ENCODE data around the gene SMARCA4.
"Not testable (repeated sequence)": the region's sequence is repeated elsewhere in the genome, so short reads cannot be mapped to it uniquely, and the experiment has no call there.

Gene SMARCA4

DNA sequence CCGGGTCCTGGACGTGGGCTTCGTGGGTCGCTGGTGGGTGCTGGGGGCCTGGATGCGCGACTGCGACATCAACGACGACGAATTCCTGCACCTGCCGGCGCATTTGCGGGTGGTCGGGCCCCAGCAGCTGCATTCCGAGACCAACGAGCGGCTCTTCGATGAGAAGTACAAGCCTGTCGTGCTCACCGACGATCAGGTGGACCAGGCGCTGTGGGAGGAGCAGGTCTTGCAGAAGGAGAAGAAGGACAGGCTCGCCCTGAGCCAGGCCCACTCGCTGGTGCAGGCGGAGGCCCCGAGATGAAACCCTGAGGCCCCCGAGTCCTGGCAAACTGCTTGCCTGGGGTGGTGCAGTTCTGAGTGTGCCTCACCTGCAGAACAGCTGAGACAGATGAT is 31.4 kb upstream of the SMARCA4 start:
- DNase-seq, result no peak

DNA sequence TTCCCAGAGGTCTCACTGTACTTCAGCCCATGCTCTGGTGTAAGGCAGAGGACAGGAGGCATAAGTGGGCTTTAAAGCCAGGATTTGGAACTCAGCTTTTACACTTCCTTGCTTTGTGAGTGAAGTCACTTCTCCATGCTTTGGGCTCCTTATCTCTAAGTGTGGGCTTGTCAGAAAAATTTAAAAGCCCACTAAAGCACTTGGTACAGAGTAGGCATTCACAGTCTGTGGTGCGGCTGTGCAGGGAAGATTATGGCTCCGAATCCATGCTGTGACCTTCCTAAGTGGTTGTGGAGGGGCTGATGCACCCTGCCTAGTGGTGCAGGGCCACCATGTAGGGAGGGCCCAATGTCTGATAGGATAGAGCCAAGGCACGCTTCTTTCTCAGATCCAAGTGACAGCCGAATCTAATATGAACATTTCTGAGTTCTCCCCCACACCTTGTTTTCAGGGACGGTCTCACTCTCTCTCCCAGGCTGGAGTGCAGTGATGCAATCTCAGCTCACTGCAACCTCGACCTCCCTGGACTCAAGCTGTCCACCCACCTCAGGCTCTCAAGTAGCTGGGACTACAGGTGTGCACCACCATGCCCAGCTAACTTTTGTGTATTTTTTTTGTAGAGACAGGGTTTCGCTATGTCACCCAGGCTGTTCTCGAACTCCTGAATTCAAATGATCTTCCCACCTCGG is 25.3 kb upstream of the SMARCA4 start:
- DNase-seq, result no peak

- no peak for DNase-seq
Measured at GRCh38 chr19:10936661-10937084, 24.2 kb upstream of the SMARCA4 start.

- DNase-seq, result not testable (repeated sequence)
Measured at GRCh38 chr19:10941649-10942048, 19.2 kb upstream of the SMARCA4 start.

GRCh38 chr19:10943412-10943811 is 17.4 kb upstream of the SMARCA4 start:
- not testable (repeated sequence) for DNase-seq

DNA sequence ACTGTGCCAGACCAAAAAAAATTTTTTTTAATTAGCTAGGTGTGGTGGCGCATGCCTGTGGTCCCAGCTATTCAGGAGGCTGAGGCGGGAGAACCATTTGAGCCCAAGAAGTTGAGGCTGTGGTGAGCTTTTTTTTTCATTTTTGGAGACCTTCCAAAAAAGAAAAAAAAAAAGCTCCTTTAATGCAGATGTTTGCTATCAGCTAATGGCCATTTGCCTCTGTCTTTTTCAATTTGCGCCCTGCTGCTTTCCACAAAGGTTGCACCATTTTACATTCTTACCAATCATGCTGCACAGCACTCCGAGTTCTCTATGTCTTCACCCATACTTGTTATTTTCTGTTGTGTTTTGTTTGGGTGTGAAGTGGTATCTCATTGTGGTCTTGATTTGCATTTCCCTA is 15.6 kb upstream of the SMARCA4 start:
- no peak for DNase-seq

- no peak for DNase-seq
Measured at GRCh38 chr19:10946958-10947657, 13.7 kb upstream of the SMARCA4 start.

DNA sequence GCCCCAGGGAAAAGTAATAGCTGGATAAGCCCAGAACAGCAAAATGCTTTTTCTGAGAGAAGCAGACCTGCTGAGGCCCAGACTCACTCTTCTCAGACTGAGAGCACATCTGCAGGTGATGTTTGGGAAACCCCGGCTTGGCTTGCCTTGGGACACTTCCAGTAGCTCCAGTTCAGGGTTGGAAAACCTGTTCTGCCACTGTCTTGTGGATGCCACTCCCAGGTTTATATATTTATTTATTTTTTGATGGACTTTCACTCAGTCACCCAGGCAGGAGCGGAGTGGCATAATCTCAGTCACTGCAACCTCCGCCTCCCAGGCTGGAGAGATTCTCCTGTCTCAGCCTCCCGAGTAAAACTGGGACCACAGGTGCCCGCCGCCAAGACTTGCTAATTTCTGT is 8.0 kb upstream of the SMARCA4 start:
- DNase-seq, result no peak

GRCh38 chr19:10959277-10959968 is 1.4 kb upstream of the SMARCA4 start:
- not testable (repeated sequence) for DNase-seq

DNA sequence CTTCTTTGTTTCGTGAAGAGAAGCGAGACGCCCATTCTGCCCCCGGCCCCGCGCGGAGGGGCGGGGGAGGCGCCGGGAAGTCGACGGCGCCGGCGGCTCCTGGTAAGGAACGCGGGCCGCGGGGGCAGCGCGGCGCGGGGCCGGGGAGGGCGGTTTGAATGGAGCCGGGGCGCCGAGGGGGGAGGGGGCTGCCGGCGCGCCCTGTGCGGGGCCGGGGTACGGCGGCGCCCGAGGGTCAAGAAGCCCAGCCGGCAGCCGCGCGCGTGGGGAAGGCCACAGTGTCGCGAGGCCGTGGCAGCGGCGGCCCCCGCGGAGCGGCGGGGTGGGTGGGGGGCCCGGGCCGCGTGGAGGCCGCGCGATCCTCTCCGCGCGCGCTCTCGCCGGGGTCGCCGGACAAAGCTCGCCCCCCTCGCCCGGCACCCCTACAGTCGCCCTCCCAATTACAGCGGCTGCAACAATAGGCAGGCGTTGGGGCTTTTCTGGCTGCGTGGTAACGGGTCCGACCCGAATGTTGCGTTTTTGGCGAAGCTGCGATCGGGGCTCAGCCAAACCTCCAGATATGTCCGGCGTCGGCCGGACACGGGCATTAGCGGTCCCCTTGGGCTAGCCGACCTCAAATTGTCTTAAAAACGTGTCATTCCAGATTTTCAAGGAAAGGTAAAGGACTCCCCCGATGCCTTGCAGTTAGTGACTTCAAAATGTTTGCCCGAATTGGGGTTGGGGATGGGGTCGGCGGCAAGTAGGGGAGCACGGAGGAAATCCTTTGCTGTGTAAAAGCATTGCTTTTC is 437 bp downstream of the SMARCA4 start:
- no peak for DNase-seq

- DNase-seq, result no peak
Measured at GRCh38 chr19:10962863-10963262, 2.0 kb downstream of the SMARCA4 start.

DNA sequence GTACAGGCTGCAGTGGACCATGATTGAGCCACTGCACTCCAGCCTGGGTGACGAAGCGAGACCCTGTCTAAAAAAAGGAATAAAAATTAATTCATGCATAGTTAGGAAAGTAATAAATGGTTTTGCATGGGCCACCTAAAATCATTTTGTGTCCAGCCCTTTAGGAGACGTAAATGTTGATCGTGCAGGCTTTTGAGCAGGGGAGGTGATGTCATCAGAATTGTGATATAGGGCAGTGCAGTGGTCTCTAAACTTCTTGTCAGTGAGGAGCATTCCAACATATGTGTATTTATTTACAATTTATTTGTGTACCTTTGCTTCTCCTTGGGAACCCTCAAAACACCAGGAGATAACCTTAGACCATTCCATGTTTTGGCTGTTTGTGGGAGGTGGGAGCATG is 3.0 kb downstream of the SMARCA4 start:
- DNase-seq, result no peak

- no peak for DNase-seq
Measured at GRCh38 chr19:10964903-10965302, 4.1 kb downstream of the SMARCA4 start.

- no peak for DNase-seq
Measured at GRCh38 chr19:10965398-10965797, 4.6 kb downstream of the SMARCA4 start.

GRCh38 chr19:10966809-10967208 is 6.0 kb downstream of the SMARCA4 start:
- DNase-seq, result no peak

DNA sequence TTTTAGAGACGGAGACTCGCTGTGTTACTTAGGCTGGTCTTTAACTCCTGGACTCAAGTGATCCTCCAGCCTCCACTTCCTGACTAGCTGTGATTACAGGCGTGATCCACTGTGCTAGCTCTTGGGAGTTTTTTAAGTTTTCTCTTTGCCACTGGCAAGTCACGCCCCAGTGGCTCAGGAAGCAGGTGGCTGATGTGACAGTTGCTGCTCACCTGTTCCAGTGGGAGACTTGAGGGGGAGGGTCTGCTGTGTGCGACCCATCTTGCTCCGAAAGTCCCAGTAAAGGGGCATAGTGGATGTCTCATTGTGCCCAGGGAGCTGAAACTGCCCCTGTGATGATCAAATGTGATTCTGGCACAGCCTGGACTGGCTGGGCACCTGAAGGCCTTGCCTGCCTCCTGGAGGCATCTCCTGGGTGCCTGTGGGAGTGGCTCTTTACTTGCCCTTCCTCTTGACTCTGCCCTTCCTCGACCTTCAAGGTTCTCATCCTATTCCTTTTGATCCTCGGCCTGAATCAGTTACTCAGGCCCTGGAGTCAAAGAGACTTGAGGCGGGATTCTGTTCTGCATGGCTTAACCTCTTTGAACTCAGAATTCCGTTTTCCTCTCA is 7.8 kb downstream of the SMARCA4 start:
- no peak for DNase-seq

GRCh38 chr19:10971107-10971726 is 10.4 kb downstream of the SMARCA4 start:
- DNase-seq, result no peak

DNA sequence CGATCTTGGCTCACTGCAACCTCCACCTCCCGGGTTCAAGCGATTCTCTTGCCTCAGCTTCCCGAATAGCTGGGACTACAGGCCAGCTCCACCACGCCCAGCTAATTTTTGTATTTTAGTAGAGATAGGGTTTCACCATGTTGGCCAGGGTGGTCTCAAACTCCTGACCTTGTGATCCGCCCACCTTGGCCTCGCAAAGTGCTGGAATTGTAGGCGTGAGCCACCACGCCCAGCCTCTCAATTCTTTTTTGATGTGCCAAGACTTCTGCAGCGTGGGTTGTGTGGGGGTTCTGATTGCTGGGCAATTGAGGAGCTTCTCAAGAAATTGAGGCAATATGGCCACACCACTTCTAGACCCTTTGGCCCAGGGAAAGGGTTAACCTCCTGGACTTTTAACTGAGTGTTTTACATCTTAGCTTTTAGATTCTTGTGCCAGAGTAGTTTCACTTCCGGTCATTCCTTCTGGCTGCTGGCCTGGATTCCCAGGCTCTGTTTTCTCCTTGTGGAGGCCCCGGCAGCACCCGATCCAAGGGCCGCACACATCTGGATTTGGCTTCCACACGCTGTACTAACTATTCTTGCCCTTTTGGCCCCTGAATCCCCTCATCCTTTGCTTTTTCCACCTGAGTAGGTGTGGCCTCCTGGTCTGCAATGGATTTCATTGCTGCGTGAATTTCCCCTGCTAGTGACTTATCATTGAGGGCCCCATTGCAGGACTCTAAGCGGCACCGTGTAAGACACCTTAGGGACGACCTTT is 14.7 kb downstream of the SMARCA4 start:
- no peak for DNase-seq

DNA sequence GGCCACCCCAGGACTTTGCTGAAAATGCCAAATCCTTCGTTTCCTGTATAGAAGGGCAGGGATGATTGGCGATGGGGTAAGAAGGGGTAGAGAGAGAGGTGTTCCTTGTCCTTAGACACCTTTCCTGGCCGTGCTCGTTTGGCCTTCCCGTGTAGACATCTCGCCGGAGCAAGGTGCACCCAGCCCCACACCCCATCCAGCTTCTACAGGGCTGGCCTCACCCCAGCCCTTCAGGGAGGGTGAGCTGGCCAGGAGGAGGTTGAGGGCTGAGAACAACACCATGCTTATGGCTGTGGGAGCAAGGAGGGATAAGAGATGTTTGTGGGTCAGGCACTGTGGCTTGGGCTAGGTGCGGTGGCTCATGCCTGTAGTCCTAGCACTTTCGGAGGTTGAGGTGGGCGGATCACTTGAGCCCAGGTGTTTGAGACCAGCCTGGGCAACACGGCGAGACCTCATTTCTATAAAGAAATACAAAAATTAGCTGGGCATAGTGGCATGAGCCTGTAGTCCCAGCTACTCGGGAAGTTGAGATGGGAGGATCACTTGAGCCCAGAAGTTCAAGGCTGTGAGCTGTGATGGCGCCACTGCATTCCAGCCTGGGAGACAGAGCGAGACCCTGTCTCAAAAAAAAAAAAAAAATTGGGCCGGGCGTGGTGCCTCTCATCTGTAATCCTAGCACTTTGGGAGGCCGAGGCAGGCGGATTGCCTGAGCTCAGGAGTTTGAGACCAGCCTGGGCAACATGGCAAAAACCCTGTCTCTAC is 15.5 kb downstream of the SMARCA4 start:
- no peak for DNase-seq

GRCh38 chr19:10977742-10978092 is 16.9 kb downstream of the SMARCA4 start:
- no peak for DNase-seq

- DNase-seq, result no peak
Measured at GRCh38 chr19:10979951-10980381, 19.1 kb downstream of the SMARCA4 start.

Data from activated naive CD4-positive, alpha-beta T cell (primary cell).